ENCODE data around the gene SLC7A8. TPM values are rescaled to one million over a fixed set of nuclear protein-coding genes. Genes with fewer than 3 reads are reported as not detected.

Gene SLC7A8
- total and polyA plus RNA-seq, 2 donors (not counting 1 experiment from before 2014, with no cell fraction given), result 1.4 to 10.2 TPM

DNA sequence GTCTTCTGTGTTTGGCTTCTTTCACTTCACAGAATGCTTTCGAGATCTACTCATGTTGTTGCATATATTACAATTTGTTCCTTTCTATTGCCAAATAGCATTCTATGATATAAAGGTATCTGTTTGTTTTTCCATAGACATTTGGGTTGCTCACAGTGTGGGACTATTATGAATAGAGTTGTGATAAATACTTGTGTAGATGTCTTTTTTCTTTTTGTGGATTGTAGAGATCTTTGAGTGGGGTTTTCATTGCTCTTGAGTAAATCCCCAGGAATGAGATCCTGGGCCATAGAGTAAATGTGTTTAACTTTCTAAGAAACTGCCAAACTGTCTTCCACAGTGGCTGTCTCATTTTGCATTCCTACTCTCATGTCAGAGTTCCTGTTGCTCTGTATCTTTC is 39.5 kb downstream of the SLC7A8 start:
- Histone ChIP-seq H3K4me3 (replicated peaks in 1 of 4; ENCODE audit: control extremely low read depth in 1 of 4, insufficient read depth in 1 of 4, low read depth in 3 of 4, low read length in 4 of 4) (no peak overlapping the region), H3K4me1 (ENCODE audit: control insufficient read depth, extremely low read depth, insufficient read depth, low read length) (no peaks in the 10 kb centered on the region), H4K20me1 (ENCODE audit: control insufficient read depth, extremely low read depth, insufficient read depth, low read length) (no peaks in the 10 kb centered on the region), H3K27ac (ENCODE audit: insufficient read depth, low read length) (no peak overlapping the region), H3K36me3 (ENCODE audit: control insufficient read depth, insufficient read depth, low read length) (no peaks in the 10 kb centered on the region), H2AFZ (ENCODE audit: low read length) (no peak overlapping the region), H3K79me2 (ENCODE audit: control insufficient read depth, insufficient read depth, low read length) (no peaks in the 10 kb centered on the region), H3K4me2 (ENCODE audit: extremely low read depth, insufficient read depth, low read length) (no peak overlapping the region), H3K27me3 (ENCODE audit: control insufficient read depth, insufficient read depth, low read length) (peaks cover 4% of the 10 kb centered on the region), H3K9me3 (ENCODE audit: control insufficient read depth, insufficient read depth, low read depth, low read length) (no peaks in the 10 kb centered on the region), H3K9ac (ENCODE audit: insufficient read depth, low read length) (no peak overlapping the region)
- peak in 1 of 2 donors; percentile 14 for DNase-seq (ENCODE audit: low read depth in 2 of 2)
- TF ChIP-seq EZH2 (IDR thresholded peaks at IDR 0.05; ENCODE audit: low read length, missing control alignments), result no peak
- TF ChIP-seq, protein P1, sequence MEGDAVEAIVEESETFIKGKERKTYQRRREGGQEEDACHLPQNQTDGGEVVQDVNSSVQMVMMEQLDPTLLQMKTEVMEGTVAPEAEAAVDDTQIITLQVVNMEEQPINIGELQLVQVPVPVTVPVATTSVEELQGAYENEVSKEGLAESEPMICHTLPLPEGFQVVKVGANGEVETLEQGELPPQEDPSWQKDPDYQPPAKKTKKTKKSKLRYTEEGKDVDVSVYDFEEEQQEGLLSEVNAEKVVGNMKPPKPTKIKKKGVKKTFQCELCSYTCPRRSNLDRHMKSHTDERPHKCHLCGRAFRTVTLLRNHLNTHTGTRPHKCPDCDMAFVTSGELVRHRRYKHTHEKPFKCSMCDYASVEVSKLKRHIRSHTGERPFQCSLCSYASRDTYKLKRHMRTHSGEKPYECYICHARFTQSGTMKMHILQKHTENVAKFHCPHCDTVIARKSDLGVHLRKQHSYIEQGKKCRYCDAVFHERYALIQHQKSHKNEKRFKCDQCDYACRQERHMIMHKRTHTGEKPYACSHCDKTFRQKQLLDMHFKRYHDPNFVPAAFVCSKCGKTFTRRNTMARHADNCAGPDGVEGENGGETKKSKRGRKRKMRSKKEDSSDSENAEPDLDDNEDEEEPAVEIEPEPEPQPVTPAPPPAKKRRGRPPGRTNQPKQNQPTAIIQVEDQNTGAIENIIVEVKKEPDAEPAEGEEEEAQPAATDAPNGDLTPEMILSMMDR (conservative IDR thresholded peaks at IDR 0.05 in 1 of 2, IDR thresholded peaks at IDR 0.05 in 1 of 2; ENCODE audit: low read depth in 1 of 2, low read length in 2 of 2), result no peak

DNA sequence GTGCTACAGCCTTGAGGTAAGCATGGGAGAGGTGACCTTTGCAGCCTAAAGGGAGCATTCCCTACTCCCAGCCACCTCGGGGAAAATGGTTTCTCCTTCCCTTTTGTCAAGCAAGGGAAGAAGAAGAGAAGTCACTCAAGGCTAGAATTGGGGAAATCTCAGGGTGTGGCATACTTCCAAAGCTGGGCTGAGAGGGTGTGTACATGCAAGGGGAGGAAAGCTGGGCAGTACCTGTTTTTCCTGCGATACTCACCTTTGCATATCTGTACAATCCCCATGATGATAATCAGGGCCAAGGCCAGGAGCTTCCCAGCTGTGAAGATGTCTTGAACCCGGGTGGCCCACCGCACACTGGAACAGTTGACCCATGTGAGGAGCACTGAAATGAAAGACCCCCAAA is 40.6 kb downstream of the SLC7A8 start:
- Histone ChIP-seq H3K9me3 (ENCODE audit: control insufficient read depth, insufficient read depth, low read depth, low read length) (no peaks in the 10 kb centered on the region), H3K4me2 (ENCODE audit: extremely low read depth, insufficient read depth, low read length) (no peak overlapping the region), H3K27ac (ENCODE audit: insufficient read depth, low read length) (no peak overlapping the region), H3K4me1 (ENCODE audit: control insufficient read depth, extremely low read depth, insufficient read depth, low read length) (no peaks in the 10 kb centered on the region), H2AFZ (ENCODE audit: low read length) (no peak overlapping the region), H3K4me3 (replicated peaks in 1 of 4; ENCODE audit: control extremely low read depth in 1 of 4, insufficient read depth in 1 of 4, low read depth in 3 of 4, low read length in 4 of 4) (no peak overlapping the region), H4K20me1 (ENCODE audit: control insufficient read depth, extremely low read depth, insufficient read depth, low read length) (no peaks in the 10 kb centered on the region), H3K79me2 (ENCODE audit: control insufficient read depth, insufficient read depth, low read length) (no peaks in the 10 kb centered on the region), H3K36me3 (ENCODE audit: control insufficient read depth, insufficient read depth, low read length) (no peaks in the 10 kb centered on the region), H3K27me3 (ENCODE audit: control insufficient read depth, insufficient read depth, low read length) (peaks cover 8% of the 10 kb centered on the region), H3K9ac (ENCODE audit: insufficient read depth, low read length) (no peak overlapping the region)
- TF ChIP-seq, protein P1 (conservative IDR thresholded peaks at IDR 0.05 in 1 of 2, IDR thresholded peaks at IDR 0.05 in 1 of 2; ENCODE audit: low read depth in 1 of 2, low read length in 2 of 2), result no peak
- no peak for TF ChIP-seq EZH2 (IDR thresholded peaks at IDR 0.05; ENCODE audit: low read length, missing control alignments)
- no peak for DNase-seq (ENCODE audit: low read depth in 2 of 2)

DNA sequence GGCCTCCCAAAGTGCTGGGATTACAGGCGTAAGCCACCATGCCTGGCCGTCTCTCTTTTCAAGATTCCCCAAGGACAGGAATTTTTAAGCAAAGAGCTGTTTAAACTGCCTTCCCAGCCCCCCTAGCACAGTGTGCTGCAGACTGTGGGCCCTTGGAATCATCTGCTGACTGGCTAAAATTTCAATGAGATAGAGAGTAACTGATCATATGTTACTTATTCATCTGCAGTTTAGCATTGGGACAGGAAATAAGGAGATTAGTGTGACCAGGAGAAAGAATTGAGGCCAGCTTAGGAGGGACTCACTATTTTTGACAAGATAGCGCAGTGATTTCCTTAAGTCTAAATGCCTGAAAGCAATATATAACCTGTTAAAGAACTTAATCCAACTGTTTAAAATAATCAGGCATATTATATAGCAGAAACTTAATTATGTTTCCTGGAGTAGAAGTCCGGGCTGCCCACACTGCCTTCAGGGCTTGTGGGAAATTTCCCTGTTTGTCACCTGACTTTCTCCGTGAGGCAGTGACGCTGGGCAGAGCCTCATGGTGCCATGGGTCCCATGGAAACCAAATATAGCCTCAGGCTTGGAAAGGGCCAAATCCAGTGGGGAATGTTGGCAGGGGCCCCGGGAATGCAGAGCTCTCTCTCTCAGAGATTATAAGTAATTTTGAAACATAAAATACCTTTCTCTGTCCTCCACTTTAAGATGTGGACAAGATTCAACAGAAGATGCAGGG is 41.6 kb downstream of the SLC7A8 start:
- Histone ChIP-seq H3K4me1 (ENCODE audit: control insufficient read depth, extremely low read depth, insufficient read depth, low read length) (no peaks in the 10 kb centered on the region), H4K20me1 (ENCODE audit: control insufficient read depth, extremely low read depth, insufficient read depth, low read length) (no peaks in the 10 kb centered on the region), H3K27ac (ENCODE audit: insufficient read depth, low read length) (no peak overlapping the region), H3K36me3 (ENCODE audit: control insufficient read depth, insufficient read depth, low read length) (no peaks in the 10 kb centered on the region), H3K27me3 (ENCODE audit: control insufficient read depth, insufficient read depth, low read length) (peaks cover 8% of the 10 kb centered on the region), H3K9me3 (ENCODE audit: control insufficient read depth, insufficient read depth, low read depth, low read length) (no peaks in the 10 kb centered on the region), H3K4me3 (replicated peaks in 1 of 4; ENCODE audit: control extremely low read depth in 1 of 4, insufficient read depth in 1 of 4, low read depth in 3 of 4, low read length in 4 of 4) (no peak overlapping the region), H3K9ac (ENCODE audit: insufficient read depth, low read length) (no peak overlapping the region), H2AFZ (ENCODE audit: low read length) (no peak overlapping the region), H3K79me2 (ENCODE audit: control insufficient read depth, insufficient read depth, low read length) (no peaks in the 10 kb centered on the region), H3K4me2 (ENCODE audit: extremely low read depth, insufficient read depth, low read length) (no peak overlapping the region)
- TF ChIP-seq EZH2 (IDR thresholded peaks at IDR 0.05; ENCODE audit: low read length, missing control alignments), result no peak
- TF ChIP-seq, protein P1 (conservative IDR thresholded peaks at IDR 0.05 in 1 of 2, IDR thresholded peaks at IDR 0.05 in 1 of 2; ENCODE audit: low read depth in 1 of 2, low read length in 2 of 2), result no peak
- peak; percentile 30 to 66 for DNase-seq (ENCODE audit: low read depth in 2 of 2)
